ENCODE measurements around the gene RPL18.
A peak's percentile ranks its signal among the peaks of the same experiment; 100 is the strongest.

RPL18 gene

DNA sequence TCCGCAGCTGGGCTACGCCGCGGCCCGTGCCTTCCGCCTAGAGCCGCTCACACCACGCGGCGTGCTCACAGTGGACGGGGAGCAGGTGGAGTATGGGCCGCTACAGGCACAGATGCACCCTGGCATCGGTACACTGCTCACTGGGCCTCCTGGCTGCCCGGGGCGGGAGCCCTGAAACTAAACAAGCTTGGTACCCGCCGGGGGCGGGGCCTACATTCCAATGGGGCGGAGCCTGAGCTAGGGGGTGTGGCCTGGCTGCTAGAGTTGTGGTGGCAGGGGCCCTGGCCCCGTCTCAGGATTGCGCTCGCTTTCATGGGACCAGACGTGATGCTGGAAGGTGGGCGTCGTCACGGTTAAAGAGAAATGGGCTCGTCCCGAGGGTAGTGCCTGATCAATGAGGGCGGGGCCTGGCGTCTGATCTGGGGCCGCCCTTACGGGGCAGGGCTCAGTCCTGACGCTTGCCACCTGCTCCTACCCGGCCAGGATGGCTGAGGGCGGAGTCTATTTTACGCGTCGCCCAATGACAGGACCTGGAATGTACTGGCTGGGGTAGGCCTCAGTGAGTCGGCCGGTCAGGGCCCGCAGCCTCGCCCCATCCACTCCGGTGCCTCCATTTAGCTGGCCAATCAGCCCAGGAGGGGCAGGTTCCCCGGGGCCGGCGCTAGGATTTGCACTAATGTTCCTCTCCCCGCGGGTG, 10.8 kb upstream of the RPL18 start:
- CTCF ChIA-PET, result interaction anchor here (0.6 to 1.2 kb wide), 2 partner anchors 8 to 16 kb away, joined by 3 read pairs; partner anchors contain the start of gene CA11
- Histone ChIP-seq H3K9me3 (ENCODE audit: control insufficient read depth, insufficient read depth, low read depth, low read length) (no peaks in the 10 kb centered on the region), H3K27ac (ENCODE audit: extremely low read depth, low read depth, low read length) (no peak overlapping the region), H3K36me3 (ENCODE audit: control insufficient read depth in 2 of 2, insufficient read depth in 1 of 2, low read length in 2 of 2) (peaks cover 8 to 52% of the 10 kb centered on the region in 2 experiments; a peak in 2 of 3 replicates), H3K4me3 (ENCODE audit: low read depth, low read length) (no peak overlapping the region), H3K4me1 (ENCODE audit: control insufficient read depth, insufficient read depth, low read length) (peaks cover 9% of the 10 kb centered on the region)
- POLR2A ChIA-PET, result interaction anchor here (1.0 to 8.1 kb wide), 4 partner anchors 9 to 16 kb away, joined by 4 to 97 read pairs (median 7); partner anchors contain the start of genes FAM83E, RPL18 and SPHK2
- TF ChIP-seq, protein P1, sequence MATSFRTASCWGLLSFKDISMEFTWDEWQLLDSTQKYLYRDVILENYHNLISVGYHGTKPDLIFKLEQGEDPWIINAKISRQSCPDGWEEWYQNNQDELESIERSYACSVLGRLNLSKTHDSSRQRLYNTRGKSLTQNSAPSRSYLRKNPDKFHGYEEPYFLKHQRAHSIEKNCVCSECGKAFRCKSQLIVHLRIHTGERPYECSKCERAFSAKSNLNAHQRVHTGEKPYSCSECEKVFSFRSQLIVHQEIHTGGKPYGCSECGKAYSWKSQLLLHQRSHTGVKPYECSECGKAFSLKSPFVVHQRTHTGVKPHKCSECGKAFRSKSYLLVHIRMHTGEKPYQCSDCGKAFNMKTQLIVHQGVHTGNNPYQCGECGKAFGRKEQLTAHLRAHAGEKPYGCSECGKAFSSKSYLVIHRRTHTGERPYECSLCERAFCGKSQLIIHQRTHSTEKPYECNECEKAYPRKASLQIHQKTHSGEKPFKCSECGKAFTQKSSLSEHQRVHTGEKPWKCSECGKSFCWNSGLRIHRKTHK (tag by site-specific recombination; IDR thresholded peaks at IDR 0.05), result no peak
- TF ChIP-seq ZNF311 (tag by site-specific recombination; IDR thresholded peaks at IDR 0.05; ENCODE audit: borderline replicate concordance), result no peak
- no peak for TF ChIP-seq ZNF830 (tag by site-specific recombination; IDR thresholded peaks at IDR 0.05; ENCODE audit: low read depth)
- TF ChIP-seq HOXC10 (CRISPR knock-in tag; IDR thresholded peaks at IDR 0.05), result no peak
- TF ChIP-seq GLI2 (tag by site-specific recombination; IDR thresholded peaks at IDR 0.05; ENCODE audit: borderline replicate concordance, low read depth), result no peak
- no peak for TF ChIP-seq ZBTB17 (tag by site-specific recombination; IDR thresholded peaks at IDR 0.05)
- no peak for TF ChIP-seq ZNF521 (tag by site-specific recombination; IDR thresholded peaks at IDR 0.05)
- no peak for TF ChIP-seq ZNF223 (tag by site-specific recombination; IDR thresholded peaks at IDR 0.05)
- no peak for TF ChIP-seq ZNF677 (tag by site-specific recombination; IDR thresholded peaks at IDR 0.05)
- no peak for TF ChIP-seq ZNF768 (tag by site-specific recombination; IDR thresholded peaks at IDR 0.05)
- TF ChIP-seq SP2 (tag by site-specific recombination; IDR thresholded peaks at IDR 0.05), result peak; percentile 30; the same call in 1 of the 2 replicates
- TF ChIP-seq ZNF335 (tag by site-specific recombination; conservative IDR thresholded peaks at IDR 0.05), result no peak
- TF ChIP-seq ZNF747 (tag by site-specific recombination; IDR thresholded peaks at IDR 0.05), result no peak
- TF ChIP-seq ZNF10 (tag by site-specific recombination; IDR thresholded peaks at IDR 0.05), result no peak
- TF ChIP-seq, protein P2, sequence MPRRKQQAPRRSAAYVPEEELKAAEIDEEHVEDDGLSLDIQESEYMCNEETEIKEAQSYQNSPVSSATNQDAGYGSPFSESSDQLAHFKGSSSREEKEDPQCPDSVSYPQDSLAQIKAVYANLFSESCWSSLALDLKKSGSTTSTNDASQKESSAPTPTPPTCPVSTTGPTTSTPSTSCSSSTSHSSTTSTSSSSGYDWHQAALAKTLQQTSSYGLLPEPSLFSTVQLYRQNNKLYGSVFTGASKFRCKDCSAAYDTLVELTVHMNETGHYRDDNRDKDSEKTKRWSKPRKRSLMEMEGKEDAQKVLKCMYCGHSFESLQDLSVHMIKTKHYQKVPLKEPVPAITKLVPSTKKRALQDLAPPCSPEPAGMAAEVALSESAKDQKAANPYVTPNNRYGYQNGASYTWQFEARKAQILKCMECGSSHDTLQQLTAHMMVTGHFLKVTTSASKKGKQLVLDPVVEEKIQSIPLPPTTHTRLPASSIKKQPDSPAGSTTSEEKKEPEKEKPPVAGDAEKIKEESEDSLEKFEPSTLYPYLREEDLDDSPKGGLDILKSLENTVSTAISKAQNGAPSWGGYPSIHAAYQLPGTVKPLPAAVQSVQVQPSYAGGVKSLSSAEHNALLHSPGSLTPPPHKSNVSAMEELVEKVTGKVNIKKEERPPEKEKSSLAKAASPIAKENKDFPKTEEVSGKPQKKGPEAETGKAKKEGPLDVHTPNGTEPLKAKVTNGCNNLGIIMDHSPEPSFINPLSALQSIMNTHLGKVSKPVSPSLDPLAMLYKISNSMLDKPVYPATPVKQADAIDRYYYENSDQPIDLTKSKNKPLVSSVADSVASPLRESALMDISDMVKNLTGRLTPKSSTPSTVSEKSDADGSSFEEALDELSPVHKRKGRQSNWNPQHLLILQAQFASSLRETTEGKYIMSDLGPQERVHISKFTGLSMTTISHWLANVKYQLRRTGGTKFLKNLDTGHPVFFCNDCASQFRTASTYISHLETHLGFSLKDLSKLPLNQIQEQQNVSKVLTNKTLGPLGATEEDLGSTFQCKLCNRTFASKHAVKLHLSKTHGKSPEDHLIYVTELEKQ (tag by site-specific recombination; IDR thresholded peaks at IDR 0.05; ENCODE audit: borderline replicate concordance), result no peak
- TF ChIP-seq SP3 (tag by site-specific recombination; IDR thresholded peaks at IDR 0.05), result peak; percentile 49; the same call in 1 of the 2 replicates
- peak; percentile 81 for TF ChIP-seq KLF1 (tag by site-specific recombination; IDR thresholded peaks at IDR 0.05)
- TF ChIP-seq MZF1 (tag by site-specific recombination; IDR thresholded peaks at IDR 0.05; ENCODE audit: borderline replicate concordance), result no peak
- TF ChIP-seq ZNF707 (tag by site-specific recombination; IDR thresholded peaks at IDR 0.05), result no peak
- no peak for TF ChIP-seq ZNF146 (tag by site-specific recombination; IDR thresholded peaks at IDR 0.05)
- TF ChIP-seq, protein P3, sequence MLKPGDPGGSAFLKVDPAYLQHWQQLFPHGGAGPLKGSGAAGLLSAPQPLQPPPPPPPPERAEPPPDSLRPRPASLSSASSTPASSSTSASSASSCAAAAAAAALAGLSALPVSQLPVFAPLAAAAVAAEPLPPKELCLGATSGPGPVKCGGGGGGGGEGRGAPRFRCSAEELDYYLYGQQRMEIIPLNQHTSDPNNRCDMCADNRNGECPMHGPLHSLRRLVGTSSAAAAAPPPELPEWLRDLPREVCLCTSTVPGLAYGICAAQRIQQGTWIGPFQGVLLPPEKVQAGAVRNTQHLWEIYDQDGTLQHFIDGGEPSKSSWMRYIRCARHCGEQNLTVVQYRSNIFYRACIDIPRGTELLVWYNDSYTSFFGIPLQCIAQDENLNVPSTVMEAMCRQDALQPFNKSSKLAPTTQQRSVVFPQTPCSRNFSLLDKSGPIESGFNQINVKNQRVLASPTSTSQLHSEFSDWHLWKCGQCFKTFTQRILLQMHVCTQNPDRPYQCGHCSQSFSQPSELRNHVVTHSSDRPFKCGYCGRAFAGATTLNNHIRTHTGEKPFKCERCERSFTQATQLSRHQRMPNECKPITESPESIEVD (tag by site-specific recombination; IDR thresholded peaks at IDR 0.05), result no peak
- TF ChIP-seq YY2 (tag by site-specific recombination; IDR thresholded peaks at IDR 0.05), result no peak
- TF ChIP-seq ZSCAN30 (tag by site-specific recombination; IDR thresholded peaks at IDR 0.05), result no peak
- no peak for TF ChIP-seq ZEB2 (tag by site-specific recombination; IDR thresholded peaks at IDR 0.05)
- TF ChIP-seq GLIS2 (tag by site-specific recombination; IDR thresholded peaks at IDR 0.05), result no peak
- no peak for TF ChIP-seq ZNF138 (tag by site-specific recombination; IDR thresholded peaks at IDR 0.05; ENCODE audit: borderline replicate concordance)
- TF ChIP-seq, protein P4, sequence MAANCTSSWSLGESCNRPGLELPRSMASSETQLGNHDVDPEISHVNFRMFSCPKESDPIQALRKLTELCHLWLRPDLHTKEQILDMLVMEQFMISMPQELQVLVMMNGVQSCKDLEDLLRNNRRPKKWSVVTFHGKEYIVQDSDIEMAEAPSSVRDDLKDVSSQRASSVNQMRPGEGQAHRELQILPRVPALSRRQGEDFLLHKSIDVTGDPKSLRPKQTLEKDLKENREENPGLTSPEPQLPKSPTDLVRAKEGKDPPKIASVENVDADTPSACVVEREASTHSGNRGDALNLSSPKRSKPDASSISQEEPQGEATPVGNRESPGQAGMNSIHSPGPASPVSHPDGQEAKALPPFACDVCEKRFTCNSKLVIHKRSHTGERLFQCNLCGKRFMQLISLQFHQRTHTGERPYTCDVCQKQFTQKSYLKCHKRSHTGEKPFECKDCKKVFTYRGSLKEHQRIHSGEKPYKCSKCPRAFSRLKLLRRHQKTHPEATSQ (tag by site-specific recombination; IDR thresholded peaks at IDR 0.05), result no peak
- no peak for TF ChIP-seq WT1 (tag by site-specific recombination; IDR thresholded peaks at IDR 0.05)
- no peak for TF ChIP-seq ZNF48 (tag by site-specific recombination; IDR thresholded peaks at IDR 0.05)

Measured in HEK293 (cell line).